GM19438 (cell line): ENCODE results near the gene NTRK3.

Experiments used
- ATAC-seq: cut with Tn5 transposase; IDR thresholded peaks from one replicate; pipeline ENCODE4 v1.9.1; 2021; ENCODE audit warnings: low read depth; ENCODE audit not compliant: unreplicated experiment

Gene NTRK3

DNA sequence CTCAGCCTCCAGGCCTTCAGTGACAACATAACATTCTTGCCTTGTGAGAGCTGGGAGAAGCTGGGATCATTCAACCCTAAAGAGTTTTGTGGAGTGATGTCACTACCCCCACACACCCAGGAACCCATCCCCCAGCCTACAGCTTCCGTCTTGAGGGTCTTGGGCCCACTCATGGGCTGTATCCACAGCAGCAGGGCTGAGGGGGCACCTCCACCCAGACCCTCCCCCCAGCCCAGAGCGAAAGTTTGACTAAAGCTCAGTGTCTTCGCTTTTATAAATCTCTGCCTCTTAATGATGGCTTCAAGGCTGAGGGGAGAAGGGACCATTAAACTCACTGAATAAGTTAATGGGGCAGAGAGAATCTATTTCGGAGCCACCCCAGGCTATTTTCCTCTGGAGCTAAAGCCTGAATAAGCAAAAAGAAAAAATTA, 23.8 kb downstream of the NTRK3 start:
- ATAC-seq = no peak

DNA sequence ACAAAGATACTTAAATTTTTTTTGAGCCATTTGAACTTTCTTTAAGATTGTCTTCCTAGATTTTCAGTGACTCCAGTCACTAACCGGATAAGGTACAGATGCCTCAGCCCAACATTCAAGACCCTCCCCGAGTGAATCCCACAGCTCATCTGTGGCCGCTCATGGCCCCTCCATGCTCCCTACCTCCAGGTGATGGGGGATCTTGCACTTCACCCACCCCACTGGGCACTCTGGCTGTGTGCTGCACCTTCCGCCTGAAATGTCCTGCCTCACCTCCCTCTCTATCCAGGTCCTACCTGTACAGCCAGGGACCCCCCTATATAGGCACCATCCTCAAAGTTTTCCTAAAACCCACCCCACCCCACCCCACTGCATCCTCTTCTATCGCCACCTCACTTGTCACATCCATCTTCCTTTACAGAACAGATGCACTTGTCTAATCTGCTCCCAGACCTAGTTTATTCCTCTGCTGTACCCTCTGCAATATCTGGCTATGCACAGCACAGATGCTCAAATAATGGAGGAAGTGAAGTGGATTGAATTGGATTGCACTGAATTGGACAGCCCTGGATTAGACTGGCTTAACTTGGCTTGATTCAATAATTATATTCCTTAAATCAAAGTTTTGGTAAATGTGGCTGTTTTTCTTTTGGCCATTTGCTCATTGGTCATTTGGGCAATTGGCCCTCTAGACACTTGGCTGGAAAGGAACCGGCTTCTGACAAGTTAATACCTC, 24.5 kb downstream of the NTRK3 start:
- ATAC-seq = no peak

DNA sequence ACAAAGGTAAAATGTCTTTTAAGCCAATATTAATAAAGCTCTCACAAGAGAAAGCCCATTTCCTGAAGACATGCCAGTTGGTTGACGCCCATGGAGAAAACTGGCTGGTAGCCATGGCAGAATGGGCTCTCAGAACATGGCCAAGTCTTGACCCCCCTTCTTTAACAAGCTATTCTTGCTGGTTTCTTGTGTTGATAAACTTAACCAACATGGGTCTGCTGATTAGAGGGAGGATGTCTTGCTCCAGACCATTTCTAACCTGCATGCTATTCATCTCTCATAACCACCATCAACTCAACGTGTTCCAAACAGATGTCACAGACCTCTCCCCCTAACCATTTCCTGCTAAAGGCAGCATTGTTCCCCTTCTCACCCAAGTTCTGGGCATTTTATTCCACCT, 25.7 kb downstream of the NTRK3 start:
- ATAC-seq = no peak

DNA sequence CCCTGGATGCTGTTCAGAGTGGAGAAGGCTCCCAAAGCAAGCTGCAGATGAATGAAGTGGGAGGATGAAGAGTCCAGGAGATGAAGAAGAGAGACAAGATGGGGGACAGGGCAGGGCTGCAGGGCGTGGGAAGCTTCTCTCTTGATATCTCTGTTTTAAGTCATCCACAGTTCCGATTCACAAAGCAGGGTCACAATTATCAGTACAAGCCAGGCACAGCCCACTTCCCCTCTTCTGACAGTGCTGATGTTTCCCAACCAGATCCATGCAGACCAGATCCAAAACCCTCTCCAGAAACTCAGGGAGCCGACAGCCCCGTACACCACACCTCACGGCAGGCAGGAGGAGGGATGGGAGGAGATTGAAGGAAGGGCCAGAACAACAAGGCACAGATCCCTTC, 31.1 kb downstream of the NTRK3 start:
- ATAC-seq = no peak

DNA sequence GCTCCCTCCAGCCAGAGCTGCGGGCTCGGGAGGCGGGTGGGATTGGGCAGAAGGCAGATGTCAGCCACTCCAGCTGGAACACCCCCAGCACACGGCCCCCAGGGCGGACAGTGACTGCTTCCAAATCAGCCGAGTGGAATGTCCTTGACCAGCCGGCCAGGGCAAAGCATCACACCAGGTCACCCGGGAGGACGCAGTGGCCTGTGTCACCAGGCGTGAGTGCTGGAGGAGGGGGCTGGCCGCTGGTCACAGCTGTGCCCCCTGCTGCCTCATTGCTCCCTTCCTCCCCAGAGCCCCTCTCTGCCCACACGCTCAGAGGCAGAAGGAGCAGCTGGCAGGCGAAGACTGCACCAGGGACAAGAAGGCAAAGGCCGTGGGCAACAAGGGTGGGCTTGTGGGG, 33.5 kb downstream of the NTRK3 start:
- no peak for ATAC-seq

DNA sequence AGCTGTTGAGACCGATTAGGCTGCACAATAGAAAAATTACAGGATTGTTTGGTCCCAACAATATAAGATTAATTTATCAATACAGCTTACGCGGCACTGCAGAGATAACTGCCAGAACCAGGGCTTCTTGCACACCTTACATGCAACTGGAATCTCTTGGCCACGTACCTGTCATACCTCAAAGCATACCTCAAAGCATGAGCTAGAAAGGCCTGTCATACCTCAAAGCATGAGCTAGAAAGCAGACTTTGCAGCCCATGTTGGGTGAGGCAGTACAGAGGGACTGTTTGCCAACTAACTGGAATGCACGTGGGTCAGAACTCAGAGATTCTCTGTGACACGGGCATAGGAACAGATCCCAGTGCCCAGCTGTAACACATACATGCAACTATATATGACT, 34.7 kb downstream of the NTRK3 start:
- ATAC-seq = no peak

DNA sequence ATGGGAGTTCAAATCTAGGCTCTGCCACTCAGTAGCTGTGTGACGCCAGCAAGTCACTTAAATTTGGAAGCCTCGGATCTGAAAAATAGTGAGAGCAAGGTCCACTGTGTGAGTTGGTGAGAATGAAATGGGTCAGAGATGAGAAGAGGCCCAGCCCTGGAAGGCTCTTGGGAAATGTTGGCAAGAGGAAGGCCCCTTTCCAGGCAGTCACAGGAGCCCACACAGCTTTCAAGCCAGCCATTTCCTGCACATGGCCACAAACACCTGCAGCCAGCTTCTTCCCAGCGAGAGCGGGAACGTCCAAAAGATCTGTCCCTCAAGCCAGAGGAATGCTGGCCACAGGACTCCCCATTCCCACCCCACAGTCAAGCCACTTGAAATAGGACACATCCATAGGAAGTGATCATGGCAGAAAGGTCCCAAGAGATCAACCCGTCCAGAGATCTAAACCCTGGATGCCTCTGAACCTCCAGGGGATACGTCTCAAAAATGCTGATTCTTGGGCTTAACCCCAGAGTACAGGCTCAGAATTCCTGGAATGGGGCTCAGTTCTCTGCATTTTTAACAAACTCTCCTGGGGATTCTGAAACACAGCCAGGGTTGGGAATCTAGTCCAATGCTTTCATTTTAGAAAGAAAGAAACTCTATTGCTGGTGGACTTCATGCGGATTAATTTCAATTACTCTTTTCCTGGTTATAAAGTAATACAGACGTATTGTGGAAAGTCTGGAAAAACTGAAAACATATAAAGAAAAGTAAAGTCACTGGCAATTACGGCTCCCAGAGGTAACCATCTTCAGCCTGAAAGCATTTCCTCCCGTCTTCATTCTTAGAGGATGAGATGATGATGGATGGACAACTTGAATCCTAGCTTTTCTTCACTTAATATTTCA, 35.9 kb downstream of the NTRK3 start:
- no peak for ATAC-seq

DNA sequence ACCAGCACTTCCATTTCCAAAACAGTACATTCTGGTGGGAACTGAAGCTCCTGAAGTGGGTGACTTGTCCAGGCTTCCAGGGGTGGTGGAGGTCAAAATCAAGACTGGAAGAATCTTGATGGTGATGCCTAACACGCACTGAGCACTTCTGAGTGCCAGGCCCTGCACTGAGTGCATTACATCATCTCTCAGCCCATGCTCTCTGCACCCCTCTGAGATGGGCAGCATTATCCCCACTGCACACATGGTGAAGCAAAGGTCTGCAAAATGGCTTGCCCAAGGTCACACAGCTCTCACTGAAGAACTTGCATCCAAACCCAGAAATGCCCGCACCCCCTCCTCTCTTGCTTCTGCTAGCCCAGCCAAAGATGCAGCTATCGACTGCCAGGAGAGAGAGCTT, 36.9 kb downstream of the NTRK3 start:
- no peak for ATAC-seq

DNA sequence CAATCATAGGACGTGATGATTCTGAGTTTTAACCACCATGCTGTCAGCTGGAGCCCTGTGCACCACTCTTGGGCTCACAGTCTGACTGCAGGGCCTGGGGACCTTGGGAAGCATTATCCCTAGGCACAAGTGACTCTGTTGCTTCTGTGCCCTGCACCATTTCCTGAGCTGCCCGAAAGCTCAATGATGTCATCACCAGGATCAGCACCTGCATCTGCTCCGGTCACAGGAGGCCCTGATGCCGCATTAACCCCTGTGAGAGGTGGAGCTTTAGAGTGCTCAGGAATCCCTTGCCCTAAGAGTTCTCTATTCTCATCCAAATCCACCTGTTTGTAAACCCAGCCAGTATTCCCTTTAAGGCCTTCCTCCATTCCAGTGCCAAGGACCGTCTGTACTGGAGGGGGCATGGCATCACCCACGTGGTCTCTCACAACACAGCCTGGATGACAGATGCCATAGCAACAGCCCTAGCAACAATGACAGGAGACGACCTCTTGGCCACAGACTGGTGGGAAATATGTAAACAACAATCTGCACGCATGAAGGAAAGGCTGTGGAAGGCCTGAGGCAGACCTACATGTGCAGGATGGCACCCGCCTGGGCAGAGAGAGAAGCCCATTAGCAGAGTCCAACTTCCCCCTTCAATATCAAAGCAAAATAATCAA, 37.9 kb downstream of the NTRK3 start:
- ATAC-seq = no peak

DNA sequence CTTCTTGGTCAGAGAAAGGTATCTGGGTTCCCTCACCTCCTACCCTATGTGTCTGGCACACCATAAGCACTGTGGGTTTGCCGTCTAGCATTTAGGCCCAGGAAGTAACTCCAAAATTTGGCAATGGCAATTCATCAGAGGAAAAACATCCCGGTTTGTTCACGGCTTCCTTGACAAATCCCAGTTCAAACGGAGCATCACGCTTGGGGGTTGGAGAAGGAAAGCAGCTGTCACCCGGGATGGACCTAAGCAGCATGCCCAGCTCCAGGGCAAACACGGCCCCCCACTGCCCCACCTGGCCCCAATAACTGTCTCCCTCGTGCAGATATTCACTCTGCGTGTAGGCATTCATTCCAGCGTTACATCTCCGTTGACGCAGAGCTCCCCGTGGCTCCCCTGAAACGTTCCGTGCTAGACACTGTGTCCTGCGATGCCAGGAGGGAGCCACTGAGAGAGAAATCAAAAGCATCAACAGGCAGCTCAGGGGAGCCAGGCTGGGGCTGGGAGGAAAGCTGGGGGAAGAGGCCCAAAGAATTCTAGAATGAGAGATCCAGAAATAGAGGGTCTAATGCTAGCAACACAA, 41.4 kb downstream of the NTRK3 start:
- no peak for ATAC-seq

DNA sequence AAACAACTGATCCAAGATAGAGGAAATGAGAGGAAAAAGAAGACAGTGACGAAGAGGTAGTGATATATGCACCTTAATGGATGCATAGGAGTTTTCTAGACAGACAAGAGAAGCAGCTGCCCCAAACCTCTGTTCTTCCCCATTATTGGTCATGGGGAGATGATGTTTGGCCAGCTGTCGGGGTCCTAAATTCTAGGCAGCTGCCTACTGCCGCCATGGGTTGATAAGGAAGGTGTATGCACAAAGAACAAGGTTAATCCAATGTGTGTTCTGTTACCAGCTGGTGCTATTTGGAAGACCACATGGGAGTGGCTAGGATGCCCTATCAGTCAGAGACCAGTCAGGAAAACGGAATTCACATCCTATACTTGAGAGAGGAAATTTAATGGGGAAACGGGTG, 47.4 kb downstream of the NTRK3 start:
- no peak for ATAC-seq

DNA sequence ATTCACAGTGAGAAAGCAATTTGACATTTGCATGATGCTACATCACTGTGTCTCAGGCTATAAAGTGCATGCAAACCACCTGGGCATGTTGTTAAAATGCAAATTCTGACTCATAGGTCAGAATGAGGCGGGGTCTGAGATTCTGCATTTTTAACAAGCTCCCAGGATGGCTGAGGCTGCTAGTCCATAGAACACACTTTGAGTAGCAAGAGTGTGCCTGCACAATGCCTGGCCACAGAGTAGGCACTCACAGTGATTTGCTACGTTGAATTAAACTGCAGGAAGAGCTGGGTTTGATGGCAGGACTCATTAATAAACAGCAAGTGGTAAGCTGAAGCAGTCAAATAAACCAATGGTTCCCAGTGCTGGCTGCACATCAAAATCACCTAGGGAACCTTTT, 48.1 kb downstream of the NTRK3 start:
- ATAC-seq = no peak

DNA sequence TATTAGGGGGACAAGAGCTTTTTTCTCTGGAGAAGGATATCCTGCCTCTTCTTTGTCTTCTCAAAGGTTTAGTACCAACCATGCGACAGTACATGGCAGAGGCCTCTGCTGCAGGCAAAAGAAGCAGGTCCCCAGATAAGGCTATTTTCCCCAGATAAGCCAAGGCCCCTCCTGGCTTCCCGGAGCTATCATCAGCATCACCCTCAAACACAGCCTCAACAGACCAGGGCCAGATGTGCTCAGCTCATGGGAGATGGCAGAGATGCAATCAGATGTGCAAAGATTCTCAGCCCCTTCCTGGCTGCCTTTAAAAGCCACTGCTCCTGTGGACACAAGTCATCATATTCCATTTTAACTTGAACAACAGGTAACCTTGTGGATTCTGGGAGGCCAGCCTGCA, 49.0 kb downstream of the NTRK3 start:
- ATAC-seq = no peak

DNA sequence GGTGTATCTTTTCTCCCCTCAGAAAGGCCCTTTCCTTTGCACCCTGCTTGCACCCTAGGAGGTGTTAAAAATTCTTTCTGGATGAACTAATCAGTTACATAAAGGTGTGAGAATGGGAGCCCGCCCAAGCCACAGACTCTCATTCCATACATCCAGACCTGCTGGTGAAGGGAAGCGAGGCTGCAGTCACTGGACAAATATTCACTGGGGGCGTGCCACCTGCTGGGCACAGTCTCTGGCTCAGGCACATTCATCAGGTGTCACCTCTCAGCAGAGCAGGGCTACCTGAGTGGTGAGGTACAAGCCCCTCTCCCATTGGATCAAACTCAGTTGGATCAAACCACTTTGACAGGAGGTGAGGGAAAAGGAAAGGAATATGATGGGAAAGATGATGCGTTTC, 52.0 kb downstream of the NTRK3 start:
- ATAC-seq = no peak

DNA sequence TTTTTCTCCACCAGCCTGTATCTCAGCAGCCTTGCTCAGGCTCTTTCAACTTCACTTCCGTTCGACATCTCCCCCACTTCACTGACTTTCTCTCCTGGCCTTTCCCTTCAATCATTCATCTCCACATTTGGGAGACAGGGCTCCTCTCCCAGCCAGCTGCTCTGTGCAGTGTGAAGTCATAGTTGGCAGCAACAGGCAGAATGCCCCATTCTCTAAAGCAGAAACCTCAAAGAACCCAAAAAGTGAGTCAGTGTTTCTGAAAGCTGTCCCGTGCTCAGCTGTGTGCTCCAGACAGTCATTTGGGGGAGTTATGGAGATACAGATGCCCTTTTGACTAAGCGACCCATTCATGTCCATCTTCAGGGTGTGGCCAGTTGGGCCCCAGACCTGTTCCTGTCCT, 54.3 kb downstream of the NTRK3 start:
- ATAC-seq = no peak

DNA sequence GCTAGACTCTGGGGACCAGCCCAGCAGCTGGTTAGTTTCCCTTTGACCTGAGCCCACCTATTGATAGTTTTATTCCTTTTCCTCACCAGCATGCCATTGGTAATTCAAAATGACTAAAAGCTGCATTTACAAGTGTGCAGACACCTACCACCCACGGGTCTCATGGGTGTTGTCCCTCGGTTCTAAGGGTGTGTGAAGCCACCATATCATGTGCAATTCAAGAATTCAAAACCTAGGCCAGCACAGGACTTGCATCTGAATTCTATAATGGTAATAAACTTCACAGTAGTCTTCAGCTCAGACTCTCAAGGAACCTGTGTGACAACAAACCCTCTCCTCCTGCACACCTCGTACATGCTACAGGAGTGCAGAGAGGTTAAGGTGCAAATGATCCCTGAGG, 55.3 kb downstream of the NTRK3 start:
- ATAC-seq = no peak

DNA sequence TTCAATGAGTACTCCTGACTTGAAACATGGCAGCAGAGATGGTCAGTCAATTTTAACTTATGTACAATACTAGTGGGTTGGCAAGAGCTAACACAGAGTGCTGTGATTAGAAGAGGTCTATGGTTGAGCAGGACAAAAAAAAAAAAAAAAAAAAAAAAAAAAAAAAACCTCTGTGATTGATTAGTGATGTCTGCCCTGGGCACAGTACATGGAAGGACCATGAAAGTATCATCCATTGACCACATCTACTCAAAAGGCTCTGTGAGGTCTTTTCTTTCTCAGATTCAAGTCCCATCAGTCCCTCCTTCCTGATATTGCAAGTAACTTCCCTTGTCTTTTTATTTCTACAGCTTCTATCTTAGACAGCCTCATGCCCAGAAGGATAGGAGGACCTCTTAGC, 59.6 kb downstream of the NTRK3 start:
- no peak for ATAC-seq

DNA sequence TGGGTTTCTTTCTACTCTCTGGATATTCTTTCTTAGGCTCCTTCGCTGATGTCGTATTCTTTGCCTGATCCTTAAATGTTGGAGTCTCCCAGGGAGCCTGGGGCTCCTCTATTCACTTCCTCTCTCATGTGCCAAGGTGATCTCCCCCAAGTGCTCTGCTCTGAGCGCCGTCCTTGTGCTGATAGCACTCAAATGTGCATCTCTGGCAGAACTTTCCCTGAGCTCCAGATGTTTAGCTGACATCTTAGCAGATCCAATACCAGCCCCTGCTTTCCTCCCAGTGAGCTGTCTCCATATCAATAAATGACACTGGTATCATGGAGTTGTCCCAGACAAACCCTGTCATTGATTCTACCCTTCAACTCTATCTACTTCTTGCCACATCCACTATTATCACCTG, 62.4 kb downstream of the NTRK3 start:
- no peak for ATAC-seq

DNA sequence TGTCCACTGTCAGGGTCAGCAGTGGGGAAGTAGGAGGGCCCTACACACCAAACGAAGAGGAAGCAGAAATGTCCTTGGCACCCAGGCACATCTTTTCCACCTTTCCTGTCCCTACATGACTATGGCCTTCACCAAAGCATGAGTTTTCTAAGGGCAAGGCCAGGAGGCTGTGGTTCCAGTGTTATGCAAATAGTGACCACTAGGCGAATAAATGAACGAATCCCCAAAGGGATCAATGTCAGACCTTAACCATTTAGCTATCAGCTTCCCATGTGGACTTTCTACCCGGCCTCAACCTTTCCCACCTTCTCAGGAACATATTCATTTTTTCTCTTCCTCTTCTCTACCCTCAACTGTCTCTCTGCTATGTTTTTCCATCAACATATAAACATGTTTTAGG, 63.1 kb downstream of the NTRK3 start:
- no peak for ATAC-seq

DNA sequence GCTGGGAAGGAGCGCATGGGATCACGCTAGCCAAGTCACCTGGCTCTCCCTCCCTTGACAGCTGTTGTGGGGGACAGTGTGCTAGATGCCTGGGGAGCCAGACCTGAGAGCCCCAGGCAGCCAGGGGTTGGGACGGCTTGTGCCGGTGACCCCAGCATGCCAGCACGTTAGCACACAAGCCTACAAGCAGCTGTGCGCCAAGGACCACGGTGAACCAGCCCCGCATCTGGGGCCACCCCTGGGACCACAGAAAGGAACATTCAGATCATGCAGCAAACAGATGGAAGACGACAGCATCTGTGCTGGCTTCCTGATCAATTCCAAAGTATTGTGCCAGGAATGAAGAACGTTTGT, 64.8 kb downstream of the NTRK3 start:
- no peak for ATAC-seq

DNA sequence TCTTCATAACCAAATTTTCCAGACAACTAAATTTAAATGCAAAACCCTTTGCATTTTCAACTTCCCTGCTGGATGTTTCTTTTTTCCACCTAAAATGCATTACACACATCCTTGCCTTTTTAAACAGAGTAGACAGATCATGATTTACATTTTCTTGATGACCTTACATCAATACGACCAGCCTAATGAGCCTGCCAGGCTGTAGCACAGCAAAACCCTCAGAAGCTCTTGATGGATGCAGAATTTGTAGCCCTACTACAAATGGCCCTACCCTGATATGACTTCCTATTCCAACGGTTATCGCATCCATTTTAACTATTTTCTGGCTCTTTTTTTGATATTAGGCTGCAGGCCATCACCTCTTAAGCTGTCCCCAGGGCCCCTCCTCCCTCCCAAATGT, 66.3 kb downstream of the NTRK3 start:
- no peak for ATAC-seq
